Cardiac muscle cell (in vitro differentiated cells and primary cell): ENCODE measurements around the gene RFX8. TPM values are rescaled to one million over a fixed set of nuclear protein-coding genes. Genes with fewer than 3 reads are reported as not detected.

Experiments used
- DNase-seq, 2 donors: peaks; one replicate each; pipeline versions ENCODE4 v3.0.0 to v3.0.0-alpha.2; 2010 to 2017; ENCODE audit warnings: low read depth in 1 of 2, low spot score in 1 of 2
- H3K27ac ChIP-seq: fragments of 200-600 bp; sonication (generic); 2 replicates; pipeline ENCODE4 v1.5.1; 2016
- H3K27me3 ChIP-seq: fragments of 200-600 bp; sonication (generic); 2 replicates; pipeline ENCODE4 v1.6.0; 2016; ENCODE audit warnings: control low read depth
- H3K36me3 ChIP-seq: fragments of 200-600 bp; sonication (generic); 2 replicates; pipeline ENCODE4 v1.5.1; 2016; ENCODE audit warnings: control low read depth
- H3K4me1 ChIP-seq: fragments of 200-600 bp; sonication (generic); 2 replicates; pipeline ENCODE4 v1.8.1; 2017; ENCODE audit warnings: low read depth, mild to moderate bottlenecking, mixed run types
- H3K4me3 ChIP-seq: fragments of 200-600 bp; sonication (generic); 2 replicates; pipeline ENCODE4 v1.5.1; 2016; ENCODE audit warnings: mild to moderate bottlenecking
- H3K9me3 ChIP-seq: fragments of 200-600 bp; sonication (generic); 2 replicates; pipeline ENCODE4 v1.5.1; 2017; ENCODE audit warnings: low read depth, mild to moderate bottlenecking, control low read depth
- polyA plus RNA-seq: library from polyadenylated mRNA; unstranded; fragments of >200 nt; fragmentation: Nextera tagmentation; extraction: Ambion mirVana; gene quantifications from 2 replicates; pipeline ENCODE4 v1.2.1, GENCODE V29; 2016
- total RNA-seq: library from RNA; depleted of rRNA; stranded (reverse); fragments of >200 nt; gene quantifications from 2 replicates; pipeline ENCODE4 v1.2.3, GENCODE V29; 2016
- TF ChIP-seq, protein P1 (sequence below): IDR thresholded peaks from 2 replicates; pipeline ENCODE4 v1.5.1; 2012; ENCODE audit warnings: low read depth, mild to moderate bottlenecking, low read length

Gene RFX8
- total and polyA plus RNA-seq, 2 experiments from 2014 or later: 0.12 TPM; not detected in 1

DNA sequence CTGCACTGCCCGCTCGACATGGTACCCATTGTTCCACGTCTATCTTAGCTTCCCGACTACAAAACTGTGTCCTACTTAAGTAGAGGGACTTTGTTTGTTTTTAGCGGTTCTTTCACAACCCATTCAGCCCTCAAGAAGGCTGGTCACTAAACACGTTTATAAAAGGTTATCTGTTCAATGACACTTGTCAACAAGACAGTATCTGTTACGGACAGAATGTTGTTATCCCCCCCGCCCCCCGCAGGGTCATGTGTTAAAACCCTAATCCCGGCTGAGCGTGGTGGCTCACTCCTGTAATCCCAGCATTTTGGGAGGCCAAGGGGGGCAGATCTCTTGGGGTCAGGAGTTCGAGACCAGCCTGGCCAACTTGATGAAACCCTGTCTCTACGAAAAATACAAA, 47.2 kb downstream of the RFX8 start:
- Histone ChIP-seq H3K4me1 (no peaks in the 10 kb centered on the region), H3K27me3 (no peaks in the 10 kb centered on the region), H3K4me3 (no peak overlapping the region), H3K27ac (no peak overlapping the region), H3K9me3 (no peaks in the 10 kb centered on the region), H3K36me3 (no peaks in the 10 kb centered on the region)
- DNase-seq: no peak
- TF ChIP-seq, protein P1, sequence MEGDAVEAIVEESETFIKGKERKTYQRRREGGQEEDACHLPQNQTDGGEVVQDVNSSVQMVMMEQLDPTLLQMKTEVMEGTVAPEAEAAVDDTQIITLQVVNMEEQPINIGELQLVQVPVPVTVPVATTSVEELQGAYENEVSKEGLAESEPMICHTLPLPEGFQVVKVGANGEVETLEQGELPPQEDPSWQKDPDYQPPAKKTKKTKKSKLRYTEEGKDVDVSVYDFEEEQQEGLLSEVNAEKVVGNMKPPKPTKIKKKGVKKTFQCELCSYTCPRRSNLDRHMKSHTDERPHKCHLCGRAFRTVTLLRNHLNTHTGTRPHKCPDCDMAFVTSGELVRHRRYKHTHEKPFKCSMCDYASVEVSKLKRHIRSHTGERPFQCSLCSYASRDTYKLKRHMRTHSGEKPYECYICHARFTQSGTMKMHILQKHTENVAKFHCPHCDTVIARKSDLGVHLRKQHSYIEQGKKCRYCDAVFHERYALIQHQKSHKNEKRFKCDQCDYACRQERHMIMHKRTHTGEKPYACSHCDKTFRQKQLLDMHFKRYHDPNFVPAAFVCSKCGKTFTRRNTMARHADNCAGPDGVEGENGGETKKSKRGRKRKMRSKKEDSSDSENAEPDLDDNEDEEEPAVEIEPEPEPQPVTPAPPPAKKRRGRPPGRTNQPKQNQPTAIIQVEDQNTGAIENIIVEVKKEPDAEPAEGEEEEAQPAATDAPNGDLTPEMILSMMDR: no peak

DNA sequence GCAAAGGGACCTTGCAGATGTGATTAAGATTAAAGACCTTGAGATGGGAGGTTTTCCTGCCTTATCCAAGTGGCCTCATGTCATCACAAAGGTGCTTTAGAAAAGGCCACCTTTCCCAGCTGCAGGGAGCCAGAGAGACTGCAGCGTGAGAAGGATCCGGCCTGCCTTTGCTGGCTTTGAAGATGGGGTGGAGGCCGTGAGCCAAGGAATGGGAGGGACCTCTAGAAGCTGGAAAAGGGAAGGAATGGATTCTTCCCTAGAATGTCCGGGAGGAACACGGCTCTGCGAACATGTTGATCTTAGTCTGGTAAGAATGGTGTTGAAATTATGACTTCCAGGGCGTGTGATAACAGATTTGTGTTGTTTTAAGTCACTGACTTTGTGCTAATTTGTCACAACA, 47.7 kb downstream of the RFX8 start:
- no peak overlapping the region for H3K4me3 ChIP-seq
- no peak for DNase-seq
- no peak overlapping the region for H3K27ac ChIP-seq
- no peaks in the 10 kb centered on the region for H3K36me3 ChIP-seq
- no peaks in the 10 kb centered on the region for H3K9me3 ChIP-seq
- no peaks in the 10 kb centered on the region for H3K27me3 ChIP-seq
- no peaks in the 10 kb centered on the region for H3K4me1 ChIP-seq
- TF ChIP-seq, protein P1: no peak

DNA sequence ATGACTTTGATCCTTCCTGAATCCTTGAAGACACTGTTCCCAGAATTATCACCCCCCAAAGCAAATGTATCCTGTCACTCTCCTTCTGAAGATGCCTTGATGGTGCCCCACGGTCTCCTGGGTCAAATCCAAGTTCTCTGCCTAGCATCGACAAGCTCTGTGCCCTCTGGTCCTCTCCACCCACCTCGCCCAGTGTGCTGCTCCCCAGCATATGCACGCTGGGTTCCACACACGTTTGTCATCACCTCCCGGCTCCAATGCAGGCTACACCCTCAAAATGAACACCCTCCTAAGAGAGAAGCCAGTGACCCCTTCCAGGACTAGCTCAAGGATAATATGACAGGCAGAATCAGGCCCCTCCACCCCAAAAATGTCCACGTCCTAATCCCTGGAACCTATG, 48.1 kb downstream of the RFX8 start:
- H3K4me3 ChIP-seq: no peak overlapping the region
- TF ChIP-seq, protein P1: no peak
- H3K27ac ChIP-seq: no peak overlapping the region
- no peaks in the 10 kb centered on the region for H3K9me3 ChIP-seq
- no peaks in the 10 kb centered on the region for H3K36me3 ChIP-seq
- H3K27me3 ChIP-seq: no peaks in the 10 kb centered on the region
- DNase-seq: no peak
- H3K4me1 ChIP-seq: no peaks in the 10 kb centered on the region

DNA sequence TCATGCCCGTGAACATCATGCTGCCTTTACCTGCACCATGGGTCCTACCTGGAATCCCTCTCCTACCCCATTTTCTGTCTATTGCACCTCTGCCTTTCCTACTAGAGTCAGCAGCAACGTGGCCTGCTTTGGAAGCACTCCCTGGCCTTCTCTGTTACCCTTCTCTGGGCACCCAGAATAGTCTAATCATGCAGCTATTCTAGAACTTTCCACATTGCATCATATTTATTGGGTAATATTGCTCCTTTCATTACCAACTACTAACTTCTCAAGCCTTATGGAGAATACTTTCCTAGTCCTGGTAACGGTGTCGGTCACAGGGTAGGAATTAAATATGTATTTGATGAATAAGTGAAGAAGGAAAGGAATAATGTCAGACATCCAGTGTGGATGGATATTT, 54.3 kb downstream of the RFX8 start:
- Histone ChIP-seq H3K27ac (no peak overlapping the region), H3K4me3 (no peak overlapping the region), H3K9me3 (no peaks in the 10 kb centered on the region), H3K4me1 (no peaks in the 10 kb centered on the region), H3K36me3 (no peaks in the 10 kb centered on the region), H3K27me3 (no peaks in the 10 kb centered on the region)
- TF ChIP-seq, protein P1: no peak
- peak in 1 of 2 donors; percentile 41 for DNase-seq

DNA sequence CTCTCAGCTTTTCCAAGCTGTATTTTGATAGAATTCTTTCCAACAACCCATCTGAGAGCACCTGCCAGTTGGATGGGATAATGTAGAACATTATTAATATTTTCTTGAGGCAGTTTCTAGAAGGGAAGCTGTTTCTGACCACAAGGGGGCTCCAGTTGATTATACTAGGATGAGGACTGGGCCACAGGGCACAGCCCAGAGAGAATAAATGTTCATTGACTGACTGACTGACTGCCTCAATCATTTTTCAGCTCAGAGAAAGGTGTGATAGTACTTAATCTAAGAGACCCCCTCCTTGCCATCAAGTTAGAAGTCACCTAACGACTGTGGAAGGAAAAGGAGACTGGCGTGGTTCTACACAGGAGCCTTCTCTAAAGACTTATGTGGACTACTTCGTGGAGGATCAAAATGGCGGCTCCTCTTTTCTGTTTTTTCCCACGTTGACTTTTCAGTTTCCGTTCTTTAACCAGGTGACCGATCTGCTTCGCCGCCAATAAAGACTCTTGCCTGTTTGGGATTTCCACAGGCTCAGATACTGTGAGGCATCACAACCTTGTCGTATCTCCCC, 55.7 kb downstream of the RFX8 start:
- Histone ChIP-seq H3K4me3 (no peak overlapping the region), H3K36me3 (no peaks in the 10 kb centered on the region), H3K9me3 (no peaks in the 10 kb centered on the region), H3K27ac (no peak overlapping the region), H3K4me1 (no peaks in the 10 kb centered on the region), H3K27me3 (no peaks in the 10 kb centered on the region)
- peak; percentile 68 to 83 for DNase-seq
- TF ChIP-seq, protein P1: peak; percentile 78
